IPS DF 6.9 (cell line): Measurements from ENCODE around the gene ZNF442.
A peak's percentile ranks its signal among the peaks of the same experiment; 100 is the strongest.
"Not testable (repeated sequence)": the region's sequence is repeated elsewhere in the genome, so short reads cannot be mapped to it uniquely, and the experiment has no call there.

ENCODE experiments used
- DNase-seq: peaks from one replicate; pipeline ENCODE4 v3.0.0-alpha.2; 2013; ENCODE audit warnings: low read depth, low spot score
- H3K27ac ChIP-seq: one replicate; pipeline ENCODE4 v1.5.1; 2013; ENCODE audit warnings: low read length, control low read depth
- H3K27me3 ChIP-seq: 2 replicates; pipeline ENCODE4 v1.6.1; 2013; ENCODE audit warnings: mild to moderate bottlenecking, low read length; ENCODE audit not compliant: control insufficient read depth, insufficient read depth
- H3K36me3 ChIP-seq: 2 replicates; pipeline ENCODE4 v1.6.1; 2013; ENCODE audit warnings: low read length; ENCODE audit not compliant: control insufficient read depth, insufficient read depth
- H3K4me1 ChIP-seq: 2 replicates; pipeline ENCODE4 v1.6.1; 2013; ENCODE audit warnings: low read length; ENCODE audit not compliant: control insufficient read depth, insufficient read depth
- H3K4me3 ChIP-seq: 2 replicates; pipeline ENCODE4 v1.5.1; 2013; ENCODE audit warnings: mild to moderate bottlenecking, low read length
- H3K9me3 ChIP-seq: 2 replicates; pipeline ENCODE4 v1.6.1; 2013; ENCODE audit warnings: low read length, inconsistent platforms; ENCODE audit not compliant: control insufficient read depth, insufficient read depth
- WGBS: extraction: QIAGEN DNeasy Blood & Tissue Kit; methylation state at CpG from one replicate; pipeline ENCODE4 v1.1.7; 2013; ENCODE audit warnings: mixed read lengths, missing lambda C conversion rate; ENCODE audit not compliant: insufficient read length, insufficient coverage; 5-methylcytosine and 5-hydroxymethylcytosine counted together

Gene ZNF442

DNA sequence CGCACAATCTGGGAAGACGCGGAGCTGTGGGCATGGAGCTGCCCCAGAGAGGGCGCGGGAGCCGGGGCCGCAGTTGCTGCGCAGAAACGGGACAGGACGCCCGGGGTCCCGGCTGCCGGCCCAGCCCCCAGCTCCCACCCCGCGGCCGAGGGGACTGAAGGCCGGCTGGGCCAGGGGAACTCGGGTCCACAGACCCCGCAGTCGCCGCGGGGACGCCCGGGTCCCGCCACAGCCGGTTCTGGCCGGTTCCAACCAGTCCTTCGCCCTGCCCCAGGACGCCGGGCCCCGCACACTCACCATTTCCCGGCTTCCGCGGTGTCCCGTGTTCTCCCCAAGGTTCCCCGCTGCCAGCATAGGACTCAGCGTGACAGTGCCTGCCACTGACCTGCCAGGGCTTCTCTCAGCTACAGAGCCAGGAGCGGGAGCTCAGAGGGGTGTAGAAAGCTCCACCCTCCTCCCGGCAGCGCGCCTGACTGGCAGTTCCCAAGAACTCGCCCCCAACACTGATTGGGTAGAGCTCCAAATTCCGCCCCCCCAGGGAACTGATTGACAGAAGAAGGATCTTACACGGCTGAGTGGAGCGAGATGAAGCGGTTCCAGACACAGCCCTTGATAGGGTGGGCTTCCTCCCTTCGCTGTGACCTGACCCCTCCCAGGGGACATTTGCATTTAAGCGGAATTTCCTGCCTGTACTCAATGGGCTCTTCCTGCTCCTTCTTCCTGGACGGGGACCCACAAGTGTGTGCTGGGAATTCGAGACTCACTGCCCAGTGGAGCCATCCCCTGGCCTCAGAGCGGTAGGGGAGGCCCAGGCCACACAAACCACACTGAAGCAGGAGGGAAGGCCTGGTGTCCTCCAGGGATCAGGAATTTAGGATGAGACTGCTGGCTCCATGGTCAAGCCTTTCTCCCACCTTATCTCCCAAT lies at the start of gene ZNF442:
Gene ZNF442 (minus strand): TSS at position 448 of the 927 bp plus-strand sequence. CDS start 2,052 bp downstream, outside the sequence.
- peak; percentile 96 for DNase-seq
- no peaks in the 10 kb centered on the region; the same call in 1 of the 2 replicates for H3K9me3 ChIP-seq
- H3K27ac ChIP-seq, result no peak within 1 kb of the TSS
- H3K27me3 ChIP-seq, result peaks cover 1% of the 10 kb centered on the region; the same call in 1 of the 2 replicates
- peak within 1 kb of the TSS; percentile 74; the same call in 1 of the 2 replicates for H3K4me3 ChIP-seq
- H3K36me3 ChIP-seq, result no peaks in the 10 kb centered on the region
- 0 out of 2 replicates have a peak, but pooled peaks cover 1% of the 10 kb centered on the region for H3K4me1 ChIP-seq
- no CpG with 5 or more reads among the region's 51 CpGs for WGBS

- no peaks in the 10 kb centered on the region for H3K4me1 ChIP-seq
- no peak overlapping the region for H3K27ac ChIP-seq
- DNase-seq, result no peak
- WGBS, result no CpG with 5 or more reads among the region's 2 CpGs
- H3K36me3 ChIP-seq, result no peaks in the 10 kb centered on the region
- no peaks in the 10 kb centered on the region for H3K27me3 ChIP-seq
- no peak overlapping the region for H3K4me3 ChIP-seq
- no peaks in the 10 kb centered on the region for H3K9me3 ChIP-seq
Measured at GRCh38 chr19:12411893-12412292, 46.4 kb upstream of the ZNF442 start.

- no peaks in the 10 kb centered on the region for H3K9me3 ChIP-seq
- no peak within 1 kb of the TSS for H3K27ac ChIP-seq
- peak; percentile 74 for DNase-seq
- H3K4me3 ChIP-seq, result peak within 1 kb of the TSS; percentile 87
- H3K4me1 ChIP-seq, result peaks cover 1% of the 10 kb centered on the region; the same call in 1 of the 2 replicates
- H3K27me3 ChIP-seq, result no peaks in the 10 kb centered on the region
- WGBS, result no CpG with 5 or more reads among the region's 71 CpGs
- no peaks in the 10 kb centered on the region for H3K36me3 ChIP-seq
Measured at GRCh38 chr19:12400633-12401502, 35.4 kb upstream of the ZNF442 start, which contains the start of gene ZNF799. Gene ZNF799, minus strand, starts transcription at chr19:12401271. Its CDS starts 201 bp downstream, at chr19:12401070.

- not testable (repeated sequence) for H3K4me1 ChIP-seq, DNase-seq, H3K27me3 ChIP-seq, H3K27ac ChIP-seq, H3K36me3 ChIP-seq, H3K9me3 ChIP-seq
- WGBS, result no CpG with 5 or more reads among the region's 23 CpGs
- peak overlapping the region; percentile 87; the same call in 1 of the 2 replicates for H3K4me3 ChIP-seq
Measured at GRCh38 chr19:12399901-12400632, 34.6 kb upstream of the ZNF442 start.

- not testable (repeated sequence) for H3K27me3 ChIP-seq, DNase-seq, H3K36me3 ChIP-seq, H3K27ac ChIP-seq, H3K9me3 ChIP-seq, H3K4me3 ChIP-seq, H3K4me1 ChIP-seq
- no CpG with 5 or more reads among the region's 6 CpGs for WGBS
Measured at GRCh38 chr19:12391148-12391547, 25.7 kb upstream of the ZNF442 start.

- not testable (repeated sequence) for H3K4me1 ChIP-seq, H3K9me3 ChIP-seq, H3K27ac ChIP-seq, H3K36me3 ChIP-seq, DNase-seq, H3K4me3 ChIP-seq, H3K27me3 ChIP-seq
- WGBS, result no CpG with 5 or more reads among the region's 2 CpGs
Measured at GRCh38 chr19:12386365-12386764, 20.9 kb upstream of the ZNF442 start.

GRCh38 chr19:12380444-12380737 lies 14.9 kb upstream of the ZNF442 start:
- DNase-seq, result no peak
- no CpG with 5 or more reads among the region's 2 CpGs for WGBS
- Histone ChIP-seq H3K27ac (no peak overlapping the region), H3K4me3 (no peak overlapping the region), H3K9me3 (no peaks in the 10 kb centered on the region), H3K36me3 (no peaks in the 10 kb centered on the region), H3K27me3 (no peaks in the 10 kb centered on the region), H3K4me1 (no peaks in the 10 kb centered on the region)

DNA sequence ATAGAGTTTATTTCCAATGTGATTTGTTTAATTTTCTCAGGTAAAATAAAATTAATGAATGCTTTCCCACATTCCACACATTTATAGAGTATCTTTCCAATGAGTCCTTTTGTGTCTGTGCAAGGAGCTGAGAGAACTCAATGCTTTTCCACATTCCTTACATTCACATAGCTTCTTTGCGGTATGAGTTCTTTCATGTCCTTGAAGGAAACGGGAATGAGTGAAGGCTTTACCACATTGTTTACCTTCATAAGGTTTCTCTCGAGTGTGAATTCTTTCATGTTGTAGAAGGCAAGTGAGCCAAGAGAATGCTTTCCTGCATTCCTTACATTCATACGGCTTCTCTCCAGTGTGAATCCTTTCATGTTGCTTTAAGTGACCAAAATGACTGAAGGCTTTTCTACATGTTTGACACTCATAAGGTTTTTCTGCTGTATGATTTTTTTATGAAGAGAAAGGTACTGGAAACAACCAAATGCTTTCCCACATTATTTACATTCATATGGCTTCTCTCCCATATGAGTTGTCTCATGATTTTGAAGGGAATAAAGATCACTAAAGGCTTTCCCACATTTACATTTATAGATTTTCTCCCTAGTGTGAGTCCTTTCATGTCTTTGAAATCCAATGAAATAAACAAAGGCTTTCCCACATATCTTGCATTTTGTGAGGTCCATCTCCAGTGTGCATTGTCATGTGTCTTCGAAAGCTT lies 14.4 kb upstream of the ZNF442 start:
- no CpG with 5 or more reads among the region's 5 CpGs for WGBS
- H3K27me3 ChIP-seq, result no peaks in the 10 kb centered on the region
- no peaks in the 10 kb centered on the region for H3K4me1 ChIP-seq
- H3K4me3 ChIP-seq, result no peak overlapping the region
- H3K36me3 ChIP-seq, result no peaks in the 10 kb centered on the region
- DNase-seq, result no peak
- H3K27ac ChIP-seq, result no peak overlapping the region
- H3K9me3 ChIP-seq, result no peaks in the 10 kb centered on the region

DNA sequence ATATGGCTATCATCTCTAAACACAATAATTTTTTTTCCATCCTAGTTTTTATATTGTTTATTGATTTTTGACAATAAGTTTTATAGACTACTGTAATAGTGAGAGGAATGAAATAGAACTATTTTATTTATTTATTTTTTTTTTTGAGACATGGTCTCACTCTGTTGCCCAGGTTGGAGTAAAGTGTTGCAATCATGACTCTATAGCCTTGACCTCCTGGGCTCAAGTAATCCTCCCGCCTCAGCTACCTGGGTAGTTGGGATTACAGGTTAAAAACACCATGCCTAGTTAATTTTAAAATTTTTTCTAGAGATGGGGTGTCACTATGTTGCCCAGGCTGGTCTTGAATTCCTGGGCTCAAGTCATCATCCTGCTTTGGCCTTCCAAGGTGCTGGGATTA lies 8.5 kb upstream of the ZNF442 start:
- Histone ChIP-seq H3K4me3 (no peak overlapping the region), H3K9me3 (no peaks in the 10 kb centered on the region), H3K4me1 (no peaks in the 10 kb centered on the region), H3K27me3 (no peaks in the 10 kb centered on the region), H3K27ac (no peak overlapping the region), H3K36me3 (no peaks in the 10 kb centered on the region)
- DNase-seq, result no peak
- WGBS, result no CpG with 5 or more reads among the region's 1 CpG
